Measurements from ENCODE around the gene GGTLC1.
A peak's percentile ranks its signal among the peaks of the same experiment; 100 is the strongest.
"Not testable (repeated sequence)": the region's sequence is repeated elsewhere in the genome, so short reads cannot be mapped to it uniquely, and the experiment has no call there.

GGTLC1 gene

DNA sequence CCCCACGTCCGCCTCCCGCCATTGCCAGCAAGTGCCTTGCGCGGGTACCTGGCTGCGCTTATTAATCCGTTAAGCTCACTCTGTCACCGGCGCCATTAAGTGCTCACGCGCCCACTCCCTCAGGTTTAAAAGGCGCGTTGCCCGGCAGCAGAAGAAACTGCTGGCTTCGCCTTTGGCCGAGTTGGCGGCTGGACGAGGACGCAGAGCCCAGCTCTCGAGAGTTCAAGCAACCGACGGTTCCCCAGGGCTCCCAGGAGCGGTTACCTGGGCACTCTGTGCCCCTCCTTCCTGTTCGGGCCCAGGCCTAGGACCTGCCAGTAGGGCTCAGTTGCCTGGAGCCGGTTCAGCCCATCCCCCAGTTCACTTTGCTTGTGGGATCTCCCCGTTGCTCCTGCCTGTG, at the start of gene GGTLC1:
Gene GGTLC1, minus strand, starts transcription at position 219 of the 400 bp plus-strand sequence. CDS start 2,168 bp downstream, outside the sequence.
- DNase-seq: no peak

DNA sequence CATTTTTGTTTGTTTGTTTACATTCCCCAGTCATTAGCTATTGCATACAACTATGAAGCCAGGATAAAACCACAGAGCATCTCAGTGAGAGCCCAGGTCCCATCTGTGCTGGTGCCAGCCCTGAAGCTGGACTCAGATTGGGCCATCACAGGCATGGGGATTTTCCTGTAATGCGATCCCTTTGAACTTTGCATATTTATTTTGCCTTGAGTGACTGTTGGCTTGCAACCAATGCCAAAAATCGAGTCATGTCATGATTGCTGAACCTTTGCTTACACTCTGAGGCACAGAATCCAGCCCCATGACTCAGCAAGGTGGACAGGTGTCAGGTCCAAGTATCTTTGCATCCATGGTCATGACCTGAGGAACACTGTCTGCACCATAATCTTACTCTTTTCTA, 46.2 kb upstream of the GGTLC1 start:
- peak; percentile 16 for DNase-seq

DNA sequence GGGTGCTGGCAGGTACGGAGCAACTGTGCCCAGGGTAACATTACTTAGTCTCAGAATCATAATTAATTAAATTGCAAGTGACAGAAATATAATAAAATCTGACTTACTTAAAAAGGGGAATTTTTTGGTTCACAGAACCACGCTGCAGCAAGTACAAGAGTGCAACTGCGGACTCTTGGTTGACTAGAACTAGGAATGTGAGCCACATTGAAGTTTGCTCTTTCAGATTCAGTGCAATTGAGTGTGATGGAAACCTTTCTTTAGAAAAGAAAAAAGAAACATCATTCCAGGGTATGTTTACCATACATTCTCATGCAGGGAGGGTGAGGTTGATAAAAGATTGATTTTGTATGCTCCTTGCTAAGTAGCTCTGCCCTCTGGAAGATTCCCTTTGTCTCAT, 45.0 kb upstream of the GGTLC1 start:
- no peak for DNase-seq

DNA sequence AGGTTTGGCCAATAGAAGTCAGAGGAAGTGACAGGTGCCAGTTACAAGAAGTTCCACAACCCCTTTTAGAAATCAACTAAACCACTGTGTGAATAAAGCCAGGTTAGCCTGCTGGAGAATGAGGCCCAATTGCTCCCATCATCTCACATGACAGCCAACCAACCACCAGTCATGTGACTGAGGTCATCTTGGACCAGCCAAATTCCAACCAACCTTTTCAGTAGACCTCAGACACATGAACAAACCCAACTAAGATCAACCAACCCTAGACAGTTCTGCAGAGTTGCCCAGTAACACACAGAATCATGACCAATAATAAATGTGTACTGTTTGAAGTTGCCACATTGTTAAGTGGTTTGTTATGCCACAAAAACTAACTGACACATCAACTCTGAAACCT, 44.6 kb upstream of the GGTLC1 start:
- no peak for DNase-seq

DNA sequence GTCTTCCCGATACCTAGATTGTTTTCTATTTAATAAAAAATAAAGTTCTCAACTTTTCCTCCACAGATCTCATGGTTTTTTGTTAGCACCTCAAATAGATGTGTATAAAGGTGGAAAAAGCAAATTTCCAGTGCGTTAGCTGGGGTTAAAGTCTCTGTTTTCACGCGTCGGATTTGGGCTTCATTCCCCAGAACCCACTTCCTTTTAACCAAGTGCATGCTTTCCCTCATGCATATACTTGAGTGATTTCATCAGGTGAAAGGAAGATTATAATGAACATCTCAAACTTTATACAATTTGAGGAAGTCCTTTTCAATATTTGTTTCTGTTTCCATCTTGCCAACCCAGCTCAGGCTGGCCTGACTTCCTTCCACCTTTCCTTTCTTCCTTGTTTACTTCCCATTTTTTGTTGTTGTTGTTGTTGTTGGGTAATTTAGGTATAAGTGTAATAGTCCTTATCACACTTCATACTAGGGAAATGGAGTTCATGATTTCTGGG, 43.9 kb upstream of the GGTLC1 start:
- no peak for DNase-seq

DNA sequence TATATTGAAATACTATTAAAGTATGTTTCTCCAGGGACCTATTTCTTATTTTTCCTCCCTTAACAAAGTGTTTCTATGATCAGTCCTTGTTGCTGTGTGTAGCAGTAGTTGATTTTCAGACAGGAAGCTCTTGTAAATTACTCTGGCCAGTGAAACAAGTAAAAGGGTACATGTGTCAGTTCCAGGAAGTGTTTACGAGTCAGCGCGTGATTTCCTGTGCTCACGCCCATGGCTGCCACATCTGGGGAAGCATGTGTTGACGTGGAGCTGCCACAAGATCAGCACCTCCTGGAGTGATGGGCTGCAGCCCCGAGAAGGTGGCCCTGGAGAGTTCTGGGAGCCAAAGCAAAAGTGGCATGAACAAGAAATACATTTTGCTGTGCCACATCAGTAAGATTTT, 38.6 kb upstream of the GGTLC1 start:
- DNase-seq: no peak

DNA sequence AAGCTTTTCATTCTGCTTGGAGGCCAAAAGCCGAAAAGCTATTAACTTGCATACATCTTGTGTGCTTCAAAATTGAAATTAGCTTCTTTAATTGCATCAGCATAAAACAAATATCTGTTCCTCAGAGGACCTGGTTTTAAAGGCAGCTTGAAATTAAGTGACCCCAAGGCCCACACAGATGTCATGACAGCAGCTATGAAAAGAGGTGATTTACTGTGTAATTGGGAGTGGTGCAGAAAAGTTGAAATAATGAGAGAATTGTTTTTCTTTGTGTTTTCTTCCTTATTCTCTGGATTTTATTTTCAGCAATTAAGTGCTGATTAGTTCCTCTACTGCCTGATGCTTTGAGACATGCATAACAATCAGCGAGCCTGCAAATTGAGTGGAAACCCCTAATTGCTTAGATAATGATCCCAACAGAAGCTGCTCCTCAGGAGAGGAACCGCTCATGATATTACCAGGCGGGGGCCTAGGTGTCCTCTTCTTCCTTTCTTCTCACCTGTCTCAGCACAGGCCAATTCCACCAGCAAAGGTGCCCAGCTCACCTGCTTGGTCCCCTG, 34.1 kb upstream of the GGTLC1 start:
- no peak for DNase-seq

DNA sequence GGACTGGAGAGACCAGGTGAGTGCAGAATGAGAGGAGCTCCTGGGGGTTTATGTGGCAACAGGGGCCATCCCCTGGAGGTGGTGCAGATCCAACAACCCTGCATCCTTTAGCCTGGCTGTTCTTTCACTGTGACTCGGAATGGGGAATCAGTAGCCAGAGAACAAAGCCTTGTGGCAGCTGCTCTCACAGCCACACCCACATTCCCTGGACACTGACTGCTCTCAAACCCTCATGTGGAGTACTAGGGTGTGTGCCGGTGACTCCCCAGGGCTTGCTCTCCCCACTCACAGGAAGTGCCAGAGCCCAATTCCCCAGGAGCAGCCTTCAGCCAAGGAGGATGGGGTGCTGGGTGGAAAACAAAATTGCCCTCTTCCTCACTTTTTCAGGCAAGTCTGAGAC, 30.2 kb upstream of the GGTLC1 start:
- no peak for DNase-seq

DNA sequence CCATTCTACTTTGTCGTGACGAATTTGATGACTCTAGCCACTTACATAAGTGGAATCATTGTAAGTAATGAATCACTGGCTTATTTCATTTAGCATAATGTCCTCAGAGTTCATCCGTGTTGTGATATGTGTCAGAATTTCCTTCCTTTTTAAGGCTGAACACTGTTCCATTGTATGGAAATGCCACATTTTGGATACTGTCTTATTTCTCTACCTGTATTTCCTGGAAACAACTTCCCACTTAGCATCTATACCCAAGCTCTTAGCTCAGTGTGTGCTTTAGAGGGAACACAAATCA, 28.8 kb upstream of the GGTLC1 start:
- no peak for DNase-seq

DNA sequence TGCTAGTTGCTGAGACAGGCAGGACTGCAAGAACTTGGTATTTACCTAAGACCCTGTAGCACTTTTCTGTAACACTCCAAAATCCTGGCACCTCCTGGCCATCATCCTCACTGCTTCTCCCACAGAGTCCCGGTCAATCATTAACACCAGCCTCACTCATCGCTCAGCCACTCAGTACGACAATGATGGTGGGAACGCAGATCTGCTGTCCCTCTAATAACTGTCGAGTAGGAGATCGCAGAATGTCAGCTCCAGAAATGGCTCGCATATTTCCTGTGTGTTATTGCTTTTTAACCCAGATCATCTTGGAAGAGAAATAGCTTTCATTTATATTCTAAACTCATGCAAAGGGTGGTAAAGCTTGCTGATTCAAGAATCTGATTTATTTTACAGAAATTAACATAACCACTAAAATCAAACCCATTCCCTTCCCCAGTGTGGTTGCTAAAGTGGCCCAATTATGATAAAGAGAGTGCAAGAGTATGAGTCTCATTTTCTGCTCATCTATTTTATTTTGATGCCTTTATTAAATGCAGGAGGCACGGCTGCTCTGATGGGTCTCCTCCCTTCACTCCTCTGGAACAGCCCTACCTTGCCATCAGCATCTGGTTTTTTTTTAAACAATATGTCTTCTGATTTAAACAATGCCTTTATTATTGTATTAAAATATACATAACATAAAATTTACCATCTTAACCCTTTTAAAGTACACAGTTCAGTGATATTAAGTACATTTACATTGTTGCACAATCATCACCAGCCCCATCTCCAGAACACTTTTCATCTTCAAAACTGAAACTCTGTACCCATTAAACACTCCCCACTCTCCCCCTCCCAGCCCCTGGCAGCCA, 28.3 kb upstream of the GGTLC1 start:
- DNase-seq: no peak

DNA sequence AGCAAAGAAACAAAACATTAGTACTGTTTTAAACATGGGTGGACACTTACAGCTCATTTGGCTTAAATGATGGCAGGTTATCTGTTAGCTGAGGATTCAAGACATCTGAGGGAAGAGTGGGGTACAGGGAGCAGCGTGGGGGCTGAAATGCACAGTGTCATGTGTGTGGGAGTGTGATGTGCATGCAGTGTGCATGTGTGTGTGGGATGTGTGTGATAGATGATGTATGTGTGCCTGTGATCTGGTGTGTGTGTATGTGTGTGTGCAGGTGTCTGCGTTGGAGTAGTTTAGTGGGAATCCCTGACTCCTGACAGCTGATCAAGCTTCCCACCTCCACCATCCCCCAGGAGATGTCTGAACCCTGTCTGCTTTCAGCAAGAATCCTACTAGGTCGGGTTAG, 25.4 kb upstream of the GGTLC1 start:
- DNase-seq: no peak

DNA sequence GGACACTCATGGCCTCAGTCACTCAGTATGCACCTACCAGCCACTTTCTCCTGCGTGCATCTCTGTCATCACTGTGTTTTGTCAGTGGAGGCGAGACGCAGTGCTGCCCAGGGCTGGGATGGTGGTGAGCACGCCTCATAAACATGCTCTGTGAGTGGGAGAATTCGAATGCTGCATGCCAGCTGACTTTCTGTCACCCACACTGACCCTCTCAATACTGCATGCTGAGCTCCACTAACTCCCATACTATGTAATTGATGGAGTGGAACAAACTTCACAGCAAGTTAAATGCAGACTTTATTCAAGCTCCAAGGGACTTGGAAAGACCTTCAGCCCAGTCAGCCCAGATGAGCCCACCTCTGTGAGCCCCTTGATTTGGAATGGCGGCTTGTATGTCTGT, 22.7 kb upstream of the GGTLC1 start:
- no peak for DNase-seq

DNA sequence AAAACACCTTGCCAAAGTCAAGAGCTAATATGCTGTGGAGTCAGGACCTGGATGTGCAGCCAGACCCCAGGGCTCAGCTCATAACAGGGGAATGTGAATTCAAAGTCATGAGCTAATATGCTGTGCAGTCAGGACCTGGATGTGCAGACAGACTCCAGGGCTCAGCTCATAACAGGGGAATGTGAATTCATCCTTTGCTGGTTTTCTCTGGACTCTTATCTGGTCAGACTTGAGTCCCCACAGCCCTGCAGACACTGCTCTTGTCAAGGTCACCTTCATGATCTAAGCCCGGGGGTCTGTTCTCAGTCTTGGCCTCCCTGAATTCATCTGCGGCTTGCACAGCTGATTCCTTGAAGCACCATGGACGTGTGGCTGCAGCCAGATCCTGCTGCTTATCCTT, 19.2 kb upstream of the GGTLC1 start:
- no peak for DNase-seq

DNA sequence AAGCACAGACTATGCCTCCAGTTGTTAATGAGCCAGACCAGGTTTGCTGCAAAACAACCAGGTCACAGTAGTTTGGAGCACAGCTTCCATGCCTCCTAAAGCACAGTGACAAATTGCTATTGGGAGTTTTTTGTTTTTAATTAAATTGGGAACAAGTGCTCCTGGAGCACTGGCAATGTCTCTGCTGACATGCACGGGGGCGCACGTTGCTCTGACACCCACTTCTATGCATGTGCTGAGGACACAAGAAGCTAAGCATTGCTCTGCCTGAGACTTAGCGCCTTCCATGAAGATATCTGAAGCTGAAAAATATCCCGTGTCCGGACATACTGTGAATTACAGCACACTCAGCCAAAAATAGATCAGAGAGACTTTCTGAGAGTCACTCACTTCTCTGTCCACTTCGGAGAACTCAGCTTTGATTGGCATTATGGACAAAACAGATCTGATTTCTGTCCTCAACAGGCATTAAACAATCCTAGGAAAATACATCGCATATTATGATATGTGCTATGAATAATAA, 18.6 kb upstream of the GGTLC1 start:
- DNase-seq: no peak

DNA sequence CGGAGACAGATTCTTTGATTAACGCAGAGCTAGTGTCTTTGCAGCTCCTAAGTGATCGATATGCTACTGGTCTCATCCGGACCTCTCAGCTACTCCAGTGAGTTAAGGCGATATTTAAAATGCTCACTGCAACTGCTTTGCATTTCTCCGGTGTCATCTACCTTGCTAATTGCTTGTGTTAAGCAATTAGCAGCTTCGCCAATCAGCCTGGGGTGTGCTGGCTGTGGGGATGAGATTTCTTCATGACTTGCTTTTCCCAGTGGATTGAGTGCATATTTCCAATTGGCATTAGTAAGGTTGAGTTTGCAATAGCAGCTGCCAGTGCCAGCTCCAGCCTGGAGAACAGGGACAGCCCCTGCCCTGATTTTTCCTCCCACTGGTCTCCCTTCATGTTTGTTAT, 18.0 kb upstream of the GGTLC1 start:
- no peak for DNase-seq

DNA sequence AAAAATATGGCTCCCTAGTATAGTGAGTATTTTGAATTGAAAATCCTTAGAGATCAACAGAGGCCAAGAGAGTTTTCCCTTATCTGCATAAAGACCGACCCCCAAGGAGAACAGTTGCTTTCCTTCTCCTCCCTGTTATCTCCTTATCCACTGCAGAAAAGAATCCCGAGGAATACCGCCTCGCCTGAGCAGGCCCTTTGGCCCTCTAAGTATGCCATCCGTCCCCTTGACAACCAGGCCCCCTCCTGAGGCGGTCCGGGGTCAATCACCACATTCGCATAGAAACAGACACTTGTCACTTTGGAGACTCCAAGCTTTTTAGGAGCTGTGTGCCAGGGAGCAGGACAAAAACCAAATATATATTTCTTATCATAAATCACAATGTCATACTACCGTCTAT, 15.9 kb upstream of the GGTLC1 start:
- no peak for DNase-seq

DNA sequence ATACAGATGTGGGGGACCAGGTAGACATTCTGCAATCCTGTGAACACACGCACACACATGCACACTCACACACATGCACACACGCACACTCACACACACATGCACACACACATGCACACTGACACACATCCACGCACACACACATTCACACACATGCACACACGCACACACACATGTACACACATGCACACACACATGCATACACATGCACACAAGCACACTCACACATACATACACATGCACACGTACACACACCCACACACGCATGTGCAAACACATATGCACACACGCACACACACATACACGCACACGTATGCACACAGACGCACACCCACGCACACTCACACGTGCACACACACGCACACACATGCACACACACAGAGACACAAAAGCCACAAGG, 14.3 kb upstream of the GGTLC1 start:
- DNase-seq: no peak

DNA sequence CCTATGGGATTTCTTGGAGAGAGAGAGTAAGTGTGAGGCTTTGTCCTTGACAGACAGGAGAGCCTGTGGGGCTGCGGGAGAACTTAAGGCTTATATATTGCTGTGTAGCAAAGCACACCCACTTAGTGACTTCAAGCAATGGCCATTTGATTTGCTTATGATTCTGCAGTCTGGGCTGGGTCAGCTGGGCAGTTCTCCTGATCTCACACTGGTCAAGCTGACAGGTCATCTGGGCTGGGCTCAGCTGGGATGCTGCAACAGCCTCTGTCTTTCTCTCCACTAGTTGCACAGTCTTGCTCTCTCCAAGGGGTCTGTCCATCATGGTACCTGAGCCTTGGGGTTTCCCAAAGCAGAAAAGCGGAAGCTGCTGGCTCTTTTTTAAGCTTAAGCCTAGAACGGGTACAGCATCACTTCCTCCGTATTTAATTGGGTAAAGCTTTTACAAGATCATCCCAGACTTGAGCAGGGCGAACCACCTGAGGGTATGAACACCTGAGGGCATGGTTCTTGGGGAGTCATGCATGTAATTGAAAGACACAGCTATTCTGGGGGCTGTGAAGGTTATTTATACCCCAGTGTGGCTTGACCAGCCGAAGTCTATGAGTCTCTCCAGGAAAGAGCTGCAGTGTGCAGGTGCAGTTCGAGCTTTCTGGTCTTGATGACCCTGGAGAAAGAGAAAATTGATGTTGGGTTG, 13.3 kb upstream of the GGTLC1 start:
- no peak for DNase-seq

DNA sequence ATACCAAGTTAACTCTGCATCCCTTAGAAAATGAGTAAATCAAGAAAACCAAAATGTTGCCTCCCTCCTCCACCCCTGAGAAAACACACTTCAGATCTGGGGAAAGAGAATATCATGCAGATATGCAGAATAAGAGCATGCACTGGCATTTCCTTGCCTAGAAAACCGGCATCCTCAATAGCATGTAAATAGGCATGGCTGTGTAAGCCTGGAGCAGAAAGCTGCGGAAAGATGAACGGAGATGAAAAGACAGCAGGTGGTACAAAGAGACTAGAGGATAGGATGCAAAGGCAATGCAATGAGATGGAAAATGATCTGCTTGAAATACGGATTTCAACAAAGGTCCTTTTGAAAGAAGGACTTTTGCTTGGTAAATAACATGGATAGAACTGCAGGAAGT, 10.3 kb upstream of the GGTLC1 start:
- no peak for DNase-seq

DNA sequence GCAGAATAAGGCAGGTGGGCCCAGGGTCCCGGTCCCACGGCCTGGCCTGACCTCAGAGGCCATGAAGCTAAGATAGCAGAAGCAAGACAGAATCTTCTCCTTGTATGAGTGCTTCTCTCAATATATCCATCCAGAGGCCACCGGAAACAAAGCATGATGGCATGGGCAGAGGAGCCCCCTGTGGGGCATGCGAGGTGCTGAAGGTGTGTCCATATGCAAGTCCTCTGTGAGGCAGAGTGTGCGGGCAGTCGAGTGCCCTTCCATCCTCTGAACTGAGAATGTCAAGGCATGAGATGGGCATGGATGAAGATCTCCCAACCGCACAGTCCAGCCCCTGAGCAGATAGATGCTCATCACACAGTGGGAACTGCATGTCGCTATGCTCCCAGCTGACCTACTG, 9.8 kb upstream of the GGTLC1 start:
- no peak for DNase-seq

DNA sequence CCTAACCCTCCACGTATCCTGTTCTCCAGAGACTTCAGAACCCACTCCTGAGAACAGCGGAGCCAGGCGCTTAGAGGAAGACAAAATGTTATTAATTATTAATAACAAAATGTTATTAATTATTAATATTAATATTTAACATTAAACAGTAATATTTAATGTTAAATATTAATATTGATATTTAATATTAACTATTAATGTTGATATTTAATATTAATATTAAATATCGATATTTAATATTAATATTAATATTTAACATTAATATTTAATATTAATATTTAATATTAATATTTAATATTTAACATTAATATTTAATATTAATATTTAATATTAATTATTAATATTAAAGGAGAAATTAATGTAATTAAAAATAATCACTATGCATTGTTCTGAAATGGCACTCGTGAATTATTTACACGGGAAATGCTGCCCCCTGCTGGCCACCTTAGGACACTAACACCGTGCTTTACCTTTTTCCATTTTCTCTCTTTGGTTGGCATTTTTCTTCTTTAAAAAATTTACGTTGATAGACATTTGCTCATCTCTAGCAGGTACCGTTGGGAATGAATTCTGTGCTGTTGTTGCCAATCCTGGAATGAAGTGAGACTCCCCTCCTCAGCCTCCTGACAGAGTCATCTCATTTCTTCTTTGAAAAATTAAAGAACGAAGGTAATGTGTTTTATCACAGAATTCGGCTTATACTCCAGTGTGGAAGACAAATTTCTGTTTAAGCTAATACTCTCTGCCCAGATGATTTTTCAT, 7.5 kb upstream of the GGTLC1 start:
- DNase-seq: no peak

DNA sequence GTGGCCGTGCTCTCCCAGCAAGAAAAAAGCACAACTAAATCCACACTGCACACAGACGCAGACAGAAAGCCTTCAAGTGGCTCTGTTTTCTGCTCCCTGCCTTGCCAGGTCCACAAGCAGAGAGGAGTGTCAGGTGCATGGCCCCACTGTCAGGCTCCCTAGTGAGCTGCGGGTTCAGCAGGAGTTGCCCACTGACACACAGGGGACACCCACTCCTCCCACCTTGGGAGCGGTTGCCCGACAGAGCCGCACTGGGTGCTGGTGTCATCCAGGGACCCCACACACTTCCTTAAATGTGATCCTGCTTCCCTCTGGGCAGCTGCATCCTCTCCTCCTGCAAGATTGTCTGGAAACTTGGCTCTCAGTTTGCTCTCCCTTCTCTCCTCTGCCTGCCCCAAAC, 6.7 kb upstream of the GGTLC1 start:
- not testable (repeated sequence) for DNase-seq

DNA sequence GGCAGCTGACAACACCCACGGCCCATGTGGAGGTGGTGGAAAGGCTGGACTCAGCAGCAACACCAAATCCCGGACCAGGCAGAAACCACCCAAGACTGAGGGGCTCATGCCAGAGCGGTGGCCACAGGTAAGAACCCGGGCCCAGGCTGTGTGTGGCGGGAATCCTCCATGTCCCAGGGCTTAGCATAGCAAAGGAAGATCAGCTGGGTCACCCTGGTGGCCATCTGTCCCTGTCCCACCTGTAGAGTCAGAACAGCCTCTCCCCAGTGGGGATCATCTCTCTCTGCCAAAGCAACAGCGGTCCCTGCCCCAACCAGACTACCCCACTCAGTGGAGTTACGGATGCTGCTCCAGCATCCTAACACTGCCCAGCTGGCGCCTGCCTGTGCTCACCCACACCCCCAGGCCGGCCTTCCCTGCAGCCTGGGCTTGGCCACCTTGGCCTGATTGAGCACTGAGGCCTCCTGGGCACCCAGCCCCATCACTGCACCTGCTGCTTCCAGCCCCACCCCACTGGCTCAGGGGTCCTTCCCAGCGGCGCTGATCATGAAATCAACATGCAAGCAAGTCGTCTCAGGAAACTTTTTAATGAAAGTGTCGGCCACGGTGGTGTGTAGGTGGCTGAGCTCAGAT, 5.5 kb upstream of the GGTLC1 start:
- not testable (repeated sequence) for DNase-seq
